Measurements from ENCODE around the gene MISP3.

DNA sequence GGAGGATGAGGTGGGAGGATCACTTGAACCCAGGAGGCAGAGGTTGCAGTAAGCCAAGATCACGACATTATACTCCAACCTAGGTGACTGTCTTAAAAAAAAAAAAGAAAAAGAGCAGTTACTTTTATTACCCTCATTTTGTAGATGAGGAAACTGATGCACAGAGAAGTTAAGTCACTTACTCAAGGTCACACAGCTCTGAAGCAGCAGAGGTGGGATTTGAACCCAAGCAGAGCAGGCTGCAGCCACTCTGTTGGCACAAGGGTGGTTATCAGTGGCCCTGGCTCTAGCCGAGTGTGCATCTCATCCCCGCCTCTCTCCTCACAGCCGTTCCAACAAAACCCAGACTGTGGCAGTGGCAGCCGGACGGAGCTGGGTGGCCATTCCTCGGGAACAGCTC lies 33.4 kb upstream of the MISP3 start:
- TF ChIP-seq NFIC (IDR thresholded peaks at IDR 0.05), result no peak
- TF ChIP-seq CREB1 (IDR thresholded peaks at IDR 0.05; ENCODE audit: low read depth), result no peak
- TF ChIP-seq YY1 (IDR thresholded peaks at IDR 0.05; ENCODE audit: low read depth), result no peak
- TF ChIP-seq, protein P1, sequence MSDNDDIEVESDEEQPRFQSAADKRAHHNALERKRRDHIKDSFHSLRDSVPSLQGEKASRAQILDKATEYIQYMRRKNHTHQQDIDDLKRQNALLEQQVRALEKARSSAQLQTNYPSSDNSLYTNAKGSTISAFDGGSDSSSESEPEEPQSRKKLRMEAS (IDR thresholded peaks at IDR 0.05), result no peak
- TF ChIP-seq, protein P2, sequence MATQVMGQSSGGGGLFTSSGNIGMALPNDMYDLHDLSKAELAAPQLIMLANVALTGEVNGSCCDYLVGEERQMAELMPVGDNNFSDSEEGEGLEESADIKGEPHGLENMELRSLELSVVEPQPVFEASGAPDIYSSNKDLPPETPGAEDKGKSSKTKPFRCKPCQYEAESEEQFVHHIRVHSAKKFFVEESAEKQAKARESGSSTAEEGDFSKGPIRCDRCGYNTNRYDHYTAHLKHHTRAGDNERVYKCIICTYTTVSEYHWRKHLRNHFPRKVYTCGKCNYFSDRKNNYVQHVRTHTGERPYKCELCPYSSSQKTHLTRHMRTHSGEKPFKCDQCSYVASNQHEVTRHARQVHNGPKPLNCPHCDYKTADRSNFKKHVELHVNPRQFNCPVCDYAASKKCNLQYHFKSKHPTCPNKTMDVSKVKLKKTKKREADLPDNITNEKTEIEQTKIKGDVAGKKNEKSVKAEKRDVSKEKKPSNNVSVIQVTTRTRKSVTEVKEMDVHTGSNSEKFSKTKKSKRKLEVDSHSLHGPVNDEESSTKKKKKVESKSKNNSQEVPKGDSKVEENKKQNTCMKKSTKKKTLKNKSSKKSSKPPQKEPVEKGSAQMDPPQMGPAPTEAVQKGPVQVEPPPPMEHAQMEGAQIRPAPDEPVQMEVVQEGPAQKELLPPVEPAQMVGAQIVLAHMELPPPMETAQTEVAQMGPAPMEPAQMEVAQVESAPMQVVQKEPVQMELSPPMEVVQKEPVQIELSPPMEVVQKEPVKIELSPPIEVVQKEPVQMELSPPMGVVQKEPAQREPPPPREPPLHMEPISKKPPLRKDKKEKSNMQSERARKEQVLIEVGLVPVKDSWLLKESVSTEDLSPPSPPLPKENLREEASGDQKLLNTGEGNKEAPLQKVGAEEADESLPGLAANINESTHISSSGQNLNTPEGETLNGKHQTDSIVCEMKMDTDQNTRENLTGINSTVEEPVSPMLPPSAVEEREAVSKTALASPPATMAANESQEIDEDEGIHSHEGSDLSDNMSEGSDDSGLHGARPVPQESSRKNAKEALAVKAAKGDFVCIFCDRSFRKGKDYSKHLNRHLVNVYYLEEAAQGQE (IDR thresholded peaks at IDR 0.05; ENCODE audit: low read depth), result no peak
- TF ChIP-seq TCF12 (IDR thresholded peaks at IDR 0.05; ENCODE audit: low read depth), result no peak
- TF ChIP-seq RAD21 (IDR thresholded peaks at IDR 0.05; ENCODE audit: low read depth), result no peak
- no peak for TF ChIP-seq ZBTB7A (IDR thresholded peaks at IDR 0.05; ENCODE audit: low read depth)
- TF ChIP-seq FOXM1 (IDR thresholded peaks at IDR 0.05; ENCODE audit: borderline replicate concordance, low read depth), result no peak
- TF ChIP-seq TAF1 (IDR thresholded peaks at IDR 0.05; ENCODE audit: low read depth), result no peak
- TF ChIP-seq CEBPB (IDR thresholded peaks at IDR 0.05), result no peak
- no peak for TF ChIP-seq TEAD4 (IDR thresholded peaks at IDR 0.05)
- TF ChIP-seq EGR1 (IDR thresholded peaks at IDR 0.05), result no peak
